ENCODE data around the gene FMN2.

The FMN2 gene

GRCh38 chr1:240234485-240235210 lies 143.0 kb downstream of the FMN2 start:
- Histone ChIP-seq H2AFZ (ENCODE audit: low read depth, low read length) (no peak overlapping the region), H3K9me3 (ENCODE audit: insufficient read depth, low read length) (no peaks in the 10 kb centered on the region), H3K4me3 (ENCODE audit: low read length) (no peak overlapping the region), H4K20me1 (ENCODE audit: insufficient read depth, low read length) (no peaks in the 10 kb centered on the region), H3K36me3 (replicated peaks; ENCODE audit: low read depth, low read length) (no peaks in the 10 kb centered on the region), H3K27ac (ENCODE audit: low read length) (no peak overlapping the region), H3K4me2 (ENCODE audit: low read length) (no peak overlapping the region), H3K4me1 (ENCODE audit: low read length) (no peaks in the 10 kb centered on the region), H3K27me3 (ENCODE audit: low read depth, low read length) (no peaks in the 10 kb centered on the region), H3K9ac (ENCODE audit: low read length) (no peak overlapping the region), H3K79me2 (ENCODE audit: low read length) (no peaks in the 10 kb centered on the region)
- TF ChIP-seq CTCF (IDR thresholded peaks at IDR 0.05; ENCODE audit: low read depth, low read length) = no peak
- no peak for TF ChIP-seq EZH2phosphoT487 (IDR thresholded peaks at IDR 0.05; ENCODE audit: low read depth)

- Histone ChIP-seq H3K9me3 (ENCODE audit: insufficient read depth, low read length) (no peaks in the 10 kb centered on the region), H3K9ac (ENCODE audit: low read length) (no peak overlapping the region), H3K4me2 (ENCODE audit: low read length) (no peak overlapping the region), H3K79me2 (ENCODE audit: low read length) (no peaks in the 10 kb centered on the region), H3K4me1 (ENCODE audit: low read length) (no peaks in the 10 kb centered on the region), H3K27ac (ENCODE audit: low read length) (no peak overlapping the region), H3K4me3 (ENCODE audit: low read length) (no peak overlapping the region), H4K20me1 (ENCODE audit: insufficient read depth, low read length) (no peaks in the 10 kb centered on the region), H3K27me3 (ENCODE audit: low read depth, low read length) (no peaks in the 10 kb centered on the region), H2AFZ (ENCODE audit: low read depth, low read length) (no peak overlapping the region), H3K36me3 (replicated peaks; ENCODE audit: low read depth, low read length) (no peaks in the 10 kb centered on the region)
- TF ChIP-seq EZH2phosphoT487 (IDR thresholded peaks at IDR 0.05; ENCODE audit: low read depth) (no peak), CTCF (IDR thresholded peaks at IDR 0.05; ENCODE audit: low read depth, low read length) (no peak)
These were observed 144.0 kb downstream of the FMN2 start for GRCh38 chr1:240235521-240236288.

GRCh38 chr1:240237305-240237721 lies 145.6 kb downstream of the FMN2 start:
- H3K4me3 ChIP-seq (ENCODE audit: low read length) = no peak overlapping the region
- no peak for TF ChIP-seq CTCF (IDR thresholded peaks at IDR 0.05; ENCODE audit: low read depth, low read length)
- no peak for TF ChIP-seq EZH2phosphoT487 (IDR thresholded peaks at IDR 0.05; ENCODE audit: low read depth)
- H3K4me2 ChIP-seq (ENCODE audit: low read length) = no peak overlapping the region
- no peaks in the 10 kb centered on the region for H3K36me3 ChIP-seq (replicated peaks; ENCODE audit: low read depth, low read length)
- no peak overlapping the region for H2AFZ ChIP-seq (ENCODE audit: low read depth, low read length)
- no peak overlapping the region for H3K9ac ChIP-seq (ENCODE audit: low read length)
- no peaks in the 10 kb centered on the region for H3K27me3 ChIP-seq (ENCODE audit: low read depth, low read length)
- H3K79me2 ChIP-seq (ENCODE audit: low read length) = no peaks in the 10 kb centered on the region
- H3K4me1 ChIP-seq (ENCODE audit: low read length) = no peaks in the 10 kb centered on the region
- H3K9me3 ChIP-seq (ENCODE audit: insufficient read depth, low read length) = no peaks in the 10 kb centered on the region
- no peak overlapping the region for H3K27ac ChIP-seq (ENCODE audit: low read length)
- H4K20me1 ChIP-seq (ENCODE audit: insufficient read depth, low read length) = no peaks in the 10 kb centered on the region

- H3K9ac ChIP-seq (ENCODE audit: low read length) = no peak overlapping the region
- H3K4me3 ChIP-seq (ENCODE audit: low read length) = no peak overlapping the region
- no peak overlapping the region for H3K4me2 ChIP-seq (ENCODE audit: low read length)
- H3K4me1 ChIP-seq (ENCODE audit: low read length) = no peaks in the 10 kb centered on the region
- H2AFZ ChIP-seq (ENCODE audit: low read depth, low read length) = no peak overlapping the region
- H3K79me2 ChIP-seq (ENCODE audit: low read length) = no peaks in the 10 kb centered on the region
- H4K20me1 ChIP-seq (ENCODE audit: insufficient read depth, low read length) = no peaks in the 10 kb centered on the region
- no peaks in the 10 kb centered on the region for H3K36me3 ChIP-seq (replicated peaks; ENCODE audit: low read depth, low read length)
- no peak for TF ChIP-seq EZH2phosphoT487 (IDR thresholded peaks at IDR 0.05; ENCODE audit: low read depth)
- TF ChIP-seq CTCF (IDR thresholded peaks at IDR 0.05; ENCODE audit: low read depth, low read length) = no peak
- H3K27me3 ChIP-seq (ENCODE audit: low read depth, low read length) = no peaks in the 10 kb centered on the region
- H3K9me3 ChIP-seq (ENCODE audit: insufficient read depth, low read length) = no peaks in the 10 kb centered on the region
- H3K27ac ChIP-seq (ENCODE audit: low read length) = no peak overlapping the region
These were observed 147.6 kb downstream of the FMN2 start for GRCh38 chr1:240239309-240239708.
